ENCODE data around the gene STKLD1.

STKLD1 gene

GRCh38 chr9:133341369-133342068 lies 34.6 kb upstream of the STKLD1 start:
- TF ChIP-seq GATA2 (IDR thresholded peaks at IDR 0.05; ENCODE audit: low read depth, low read length) (no peak), GATA3 (IDR thresholded peaks at IDR 0.05; ENCODE audit: low read depth, low read length) (no peak)

GRCh38 chr9:133342069-133342406 lies 34.1 kb upstream of the STKLD1 start:
- TF ChIP-seq GATA3 (IDR thresholded peaks at IDR 0.05; ENCODE audit: low read depth, low read length) (no peak), GATA2 (IDR thresholded peaks at IDR 0.05; ENCODE audit: low read depth, low read length) (no peak)

- TF ChIP-seq GATA2 (IDR thresholded peaks at IDR 0.05; ENCODE audit: low read depth, low read length) = no peak
- no peak for TF ChIP-seq GATA3 (IDR thresholded peaks at IDR 0.05; ENCODE audit: low read depth, low read length)
These were observed 33.6 kb upstream of the STKLD1 start for GRCh38 chr9:133342570-133342969.

GRCh38 chr9:133344071-133344470 lies 32.1 kb upstream of the STKLD1 start:
- TF ChIP-seq GATA3 (IDR thresholded peaks at IDR 0.05; ENCODE audit: low read depth, low read length) = no peak
- no peak for TF ChIP-seq GATA2 (IDR thresholded peaks at IDR 0.05; ENCODE audit: low read depth, low read length)

GRCh38 chr9:133344979-133345378 lies 31.2 kb upstream of the STKLD1 start:
- TF ChIP-seq GATA3 (IDR thresholded peaks at IDR 0.05; ENCODE audit: low read depth, low read length) = no peak

- TF ChIP-seq GATA3 (IDR thresholded peaks at IDR 0.05; ENCODE audit: low read depth, low read length) (no peak), GATA2 (IDR thresholded peaks at IDR 0.05; ENCODE audit: low read depth, low read length) (no peak)
These were observed 30.6 kb upstream of the STKLD1 start for GRCh38 chr9:133345596-133345995.

GRCh38 chr9:133346021-133346785 lies 30.0 kb upstream of the STKLD1 start:
- no peak for TF ChIP-seq GATA2 (IDR thresholded peaks at IDR 0.05; ENCODE audit: low read depth, low read length)
- TF ChIP-seq GATA3 (IDR thresholded peaks at IDR 0.05; ENCODE audit: low read depth, low read length) = no peak

GRCh38 chr9:133347515-133347984 lies 28.6 kb upstream of the STKLD1 start:
- no peak for TF ChIP-seq GATA3 (IDR thresholded peaks at IDR 0.05; ENCODE audit: low read depth, low read length)
- TF ChIP-seq GATA2 (IDR thresholded peaks at IDR 0.05; ENCODE audit: low read depth, low read length) = no peak

GRCh38 chr9:133347985-133348717 lies 28.0 kb upstream of the STKLD1 start, which contains the start of the genes MED22 and RPL7A:
MED22 (minus strand) TSS chr9:133348131; CDS start chr9:133346662, 1,469 bp downstream.
RPL7A (plus strand) TSS chr9:133348218; CDS start chr9:133348244, 26 bp downstream.
- no peak for TF ChIP-seq GATA2 (IDR thresholded peaks at IDR 0.05; ENCODE audit: low read depth, low read length)
- no peak for TF ChIP-seq GATA3 (IDR thresholded peaks at IDR 0.05; ENCODE audit: low read depth, low read length)

- no peak for TF ChIP-seq GATA3 (IDR thresholded peaks at IDR 0.05; ENCODE audit: low read depth, low read length)
- no peak for TF ChIP-seq GATA2 (IDR thresholded peaks at IDR 0.05; ENCODE audit: low read depth, low read length)
These were observed 27.2 kb upstream of the STKLD1 start for GRCh38 chr9:133348718-133349573.

GRCh38 chr9:133349965-133350616 lies 26.1 kb upstream of the STKLD1 start:
- TF ChIP-seq GATA2 (IDR thresholded peaks at IDR 0.05; ENCODE audit: low read depth, low read length) (no peak), GATA3 (IDR thresholded peaks at IDR 0.05; ENCODE audit: low read depth, low read length) (no peak)

- TF ChIP-seq GATA2 (IDR thresholded peaks at IDR 0.05; ENCODE audit: low read depth, low read length) (no peak), GATA3 (IDR thresholded peaks at IDR 0.05; ENCODE audit: low read depth, low read length) (no peak)
These were observed 24.6 kb upstream of the STKLD1 start for GRCh38 chr9:133351526-133351907.

Data from SH-SY5Y (cell line).